ENCODE results near the gene CFHR5. TPM values are rescaled to one million over a fixed set of nuclear protein-coding genes. Genes with fewer than 3 reads are reported as not detected.
"Not testable (repeated sequence)": the region's sequence is repeated elsewhere in the genome, so short reads cannot be mapped to it uniquely, and the experiment has no call there.

Gene CFHR5
- 73.2 TPM for total RNA-seq

- DNase-seq (ENCODE audit: low spot score) (no peak), ATAC-seq (peak; percentile 73)
Measured at GRCh38 chr1:196977278-196977677, at the start of gene CFHR5. TSS of gene CFHR5 (plus strand) at chr1:196977556. CDS start at chr1:196977665, 109 bp downstream.

GRCh38 chr1:196932853-196933252, 44.5 kb upstream of the CFHR5 start:
- ATAC-seq; DNase-seq (ENCODE audit: low spot score): not testable (repeated sequence)

DNA sequence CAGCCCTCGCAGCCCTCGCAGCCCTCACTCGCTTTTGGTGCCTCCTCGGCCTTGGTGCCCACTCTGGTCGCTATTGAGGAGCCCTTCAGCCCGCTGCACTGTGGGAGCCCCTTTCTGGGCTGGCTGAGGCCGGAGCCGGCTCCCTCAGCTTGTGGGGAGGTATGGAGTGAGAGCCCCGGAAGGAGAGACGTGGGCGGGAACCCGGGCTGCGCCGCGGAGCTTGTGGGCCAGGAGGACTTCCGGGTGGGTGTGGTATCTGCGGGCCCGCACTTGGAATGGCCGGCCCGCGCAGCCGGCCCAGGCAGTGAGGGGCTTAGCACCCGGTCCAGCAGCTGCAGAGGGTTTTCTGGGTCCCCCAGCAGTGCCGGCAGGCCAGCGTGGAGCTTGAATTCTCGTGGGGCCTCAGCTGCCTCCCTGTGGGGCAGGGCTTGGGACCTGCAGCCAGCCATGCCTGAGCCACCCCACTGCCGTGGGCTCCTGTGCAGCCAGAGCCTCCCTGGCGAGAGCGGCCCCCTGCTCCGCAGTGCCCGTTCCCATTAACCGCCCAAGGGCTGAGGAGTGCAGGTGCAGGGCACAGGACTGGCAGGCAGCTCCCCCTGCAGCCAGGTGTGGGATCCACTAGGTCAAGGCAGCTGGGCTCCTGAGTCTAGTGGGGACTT, 43.7 kb upstream of the CFHR5 start:
- DNase-seq (ENCODE audit: low spot score) (no peak), ATAC-seq (no peak)

DNA sequence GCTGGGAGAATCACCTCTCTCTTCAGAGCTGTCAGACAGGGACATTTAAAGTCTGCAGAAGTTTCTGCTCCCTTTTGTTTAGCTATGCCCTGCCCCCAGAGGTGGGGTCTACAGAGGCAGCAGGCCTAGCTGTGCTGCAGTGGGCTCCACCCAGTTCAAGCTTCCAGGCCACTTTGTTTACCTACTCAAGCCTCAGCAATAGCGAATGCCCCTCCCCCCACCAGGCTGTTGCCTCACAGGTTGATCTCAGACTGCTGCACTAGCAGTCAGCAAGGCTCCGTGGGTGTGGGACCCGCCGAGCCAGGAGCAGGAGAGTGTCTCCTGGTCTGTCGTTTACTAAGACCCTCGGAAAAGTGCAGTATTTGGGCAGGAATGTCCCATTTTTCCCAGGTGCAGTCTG, 35.9 kb upstream of the CFHR5 start:
- DNase-seq (ENCODE audit: low spot score), result peak; percentile 78
- ATAC-seq, result peak; percentile 27

- peak; percentile 70 for ATAC-seq
- DNase-seq (ENCODE audit: low spot score), result not testable (repeated sequence)
Measured at GRCh38 chr1:196943568-196943967, 33.8 kb upstream of the CFHR5 start, which contains the start of gene CFHR2. TSS of gene CFHR2 (plus strand) at chr1:196943738. CDS start at chr1:196943881, 143 bp downstream.

DNA sequence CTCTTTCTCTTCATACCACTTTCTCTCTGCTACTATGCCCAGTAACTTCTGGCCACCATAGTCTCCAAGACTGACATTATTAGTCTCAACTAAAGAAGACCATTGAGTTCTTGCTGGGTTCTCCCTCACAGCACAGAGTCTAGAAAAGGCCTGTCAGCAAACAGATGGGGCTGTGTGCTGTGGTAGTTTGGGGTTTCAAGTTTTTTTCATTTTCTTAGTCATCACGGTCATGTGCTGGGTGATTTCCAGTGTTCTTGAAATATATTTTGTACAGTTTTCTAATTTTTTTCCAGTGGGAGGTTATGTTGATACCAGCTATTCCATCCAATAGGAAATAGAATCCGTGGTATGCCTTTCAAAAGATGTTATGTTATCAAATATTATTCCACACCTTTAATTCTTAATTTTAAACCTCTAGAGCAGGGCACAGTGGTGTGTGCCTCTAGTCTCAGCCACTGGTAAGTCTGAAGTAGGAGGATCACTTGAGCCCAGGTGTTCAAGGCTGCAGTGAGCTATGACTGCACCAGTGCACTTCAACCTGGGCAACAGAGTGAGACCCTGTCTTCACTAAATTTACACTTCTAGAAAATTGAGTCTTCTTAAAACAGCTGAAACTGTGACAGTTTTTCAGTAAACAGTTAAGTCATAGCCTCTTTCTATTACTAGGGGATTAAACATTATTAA, 25.5 kb upstream of the CFHR5 start:
- DNase-seq (ENCODE audit: low spot score) (no peak), ATAC-seq (no peak)

- ATAC-seq (no peak), DNase-seq (ENCODE audit: low spot score) (no peak)
Measured at GRCh38 chr1:196954778-196955177, 22.6 kb upstream of the CFHR5 start.

DNA sequence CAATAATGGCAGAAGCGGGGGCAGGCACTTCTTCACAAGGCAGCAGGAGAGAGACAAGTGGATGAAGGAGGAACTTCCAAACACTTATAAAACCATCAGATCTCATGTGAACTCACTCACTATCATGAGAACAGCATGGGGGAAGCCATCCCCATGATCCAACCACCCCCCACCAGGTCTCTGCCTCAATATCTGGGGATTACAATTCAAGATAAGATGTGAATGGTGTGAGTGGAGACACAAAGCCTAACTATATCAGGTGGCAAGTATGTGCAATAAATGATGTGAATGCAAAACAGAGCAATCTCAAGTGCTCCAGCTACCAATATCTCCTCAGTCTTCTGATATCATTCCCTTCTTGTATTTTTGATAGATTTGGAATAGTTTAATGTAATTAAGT, 21.4 kb upstream of the CFHR5 start:
- ATAC-seq, result no peak
- DNase-seq (ENCODE audit: low spot score), result no peak

GRCh38 chr1:196960854-196961253, 16.5 kb upstream of the CFHR5 start:
- ATAC-seq, result no peak
- no peak for DNase-seq (ENCODE audit: low spot score)

DNA sequence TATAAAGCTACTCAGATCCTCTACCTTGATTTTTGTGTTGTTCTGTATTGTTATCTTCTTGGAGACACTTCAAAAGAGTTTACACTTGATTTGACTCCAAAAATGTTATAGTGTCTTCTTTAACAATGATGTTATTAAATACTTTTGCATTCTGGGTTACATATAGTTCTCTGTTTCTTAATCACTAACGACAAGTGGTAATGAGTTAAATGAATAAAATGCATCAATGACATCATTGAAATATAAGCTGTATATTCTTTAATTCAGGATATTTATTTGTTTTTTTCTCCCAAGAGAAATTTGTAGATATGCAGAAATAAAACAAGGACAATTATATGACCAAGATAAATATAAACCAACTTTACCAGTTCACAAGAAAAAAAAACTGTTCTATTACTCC, 7.2 kb upstream of the CFHR5 start:
- DNase-seq (ENCODE audit: low spot score) (no peak), ATAC-seq (no peak)

DNA sequence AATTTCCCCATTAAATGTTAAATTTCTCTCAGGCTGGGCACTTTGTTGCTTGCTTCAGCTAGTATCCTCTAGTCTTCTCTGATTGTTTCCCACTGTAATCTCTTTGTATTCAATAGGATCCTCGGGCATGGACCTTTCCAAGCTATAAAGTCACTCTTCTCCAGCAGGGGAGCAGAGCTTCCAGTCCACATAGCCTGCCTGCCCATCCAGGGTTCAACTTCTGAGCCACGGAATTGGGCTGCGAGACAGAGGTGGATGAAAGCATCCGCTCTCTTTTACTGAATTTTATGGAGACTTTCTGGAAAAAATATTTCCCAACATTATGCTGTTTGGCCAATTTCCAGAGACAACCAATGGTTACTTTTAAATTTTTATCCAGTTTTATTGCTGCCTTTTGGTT, 1.1 kb upstream of the CFHR5 start:
- peak; percentile 67 for ATAC-seq

DNA sequence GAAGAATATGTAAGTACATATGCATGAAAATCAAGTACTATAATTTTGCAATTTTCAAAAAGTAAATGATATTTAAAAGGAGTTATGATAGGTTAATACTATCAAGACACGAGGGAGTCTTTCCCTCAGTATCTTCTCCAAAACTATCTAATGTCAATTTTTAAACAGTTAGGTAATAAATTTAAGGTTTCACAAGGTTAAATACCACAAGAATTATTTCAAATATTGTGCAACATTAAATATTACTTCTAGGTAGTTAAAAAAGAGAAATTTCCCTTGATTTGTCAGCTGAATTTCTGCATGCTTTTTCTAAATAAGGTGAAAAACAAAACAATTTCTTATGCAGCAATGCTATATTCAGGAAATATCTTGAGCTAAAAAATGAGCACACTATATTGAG, 3.5 kb downstream of the CFHR5 start:
- ATAC-seq (no peak), DNase-seq (ENCODE audit: low spot score) (no peak)

More for the DNA sequence above, 1.1 kb upstream of the CFHR5 start:
- peak; percentile 48 for DNase-seq (ENCODE audit: low spot score)

GRCh38 chr1:196982247-196982646, 4.9 kb downstream of the CFHR5 start:
- not testable (repeated sequence) for DNase-seq (ENCODE audit: low spot score); ATAC-seq

DNA sequence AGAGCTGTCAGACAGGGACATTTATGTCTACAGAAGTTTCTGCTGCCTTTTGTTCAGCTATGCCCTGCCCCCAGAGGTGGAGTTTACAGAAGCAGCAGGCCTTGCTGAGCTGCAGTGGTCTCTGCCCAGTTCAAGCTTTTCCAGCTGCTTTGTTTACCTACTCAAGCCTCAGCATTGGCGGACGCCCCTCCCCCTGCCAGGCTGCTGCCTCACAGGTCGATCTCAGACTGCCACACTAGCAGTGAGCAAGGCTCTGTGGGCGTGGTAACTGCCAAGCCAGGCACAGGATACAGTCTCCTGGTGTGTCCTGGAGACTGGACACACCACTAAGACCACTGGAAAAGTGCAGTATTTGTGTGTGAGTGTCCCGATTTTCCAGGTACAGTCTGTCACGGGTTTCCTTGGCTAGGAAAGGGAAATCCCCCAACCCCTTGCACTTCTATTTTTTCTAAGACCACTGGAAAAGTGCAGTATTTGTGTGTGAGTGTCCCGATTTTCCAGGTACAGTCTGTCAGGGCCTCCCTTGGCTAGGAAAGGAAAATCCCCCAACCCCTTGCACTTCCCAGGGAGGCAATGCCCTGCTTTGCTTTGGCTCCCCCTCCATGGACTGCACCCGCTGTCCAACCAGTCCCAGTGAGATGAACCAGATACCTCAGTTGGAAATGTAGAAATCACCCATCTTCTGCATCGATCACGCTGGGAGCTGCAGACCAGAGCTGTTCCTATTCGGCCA, 14.7 kb downstream of the CFHR5 start:
- DNase-seq (ENCODE audit: low spot score) (peak; percentile 97), ATAC-seq (peak; percentile 99)

DNA sequence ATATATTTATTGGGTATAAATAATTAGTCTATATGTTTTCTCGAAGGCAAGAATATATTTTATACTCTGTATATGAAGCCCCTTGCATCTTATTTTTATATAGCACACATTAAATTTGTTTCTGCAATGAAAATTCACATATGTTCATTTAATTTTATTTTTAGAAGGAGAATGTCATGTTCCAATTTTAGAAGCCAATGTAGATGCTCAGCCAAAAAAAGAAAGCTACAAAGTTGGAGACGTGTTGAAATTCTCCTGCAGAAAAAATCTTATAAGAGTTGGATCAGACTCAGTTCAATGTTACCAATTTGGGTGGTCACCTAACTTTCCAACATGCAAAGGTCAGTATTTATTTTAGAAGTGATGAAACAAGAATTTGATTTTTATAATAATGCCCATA, 16.6 kb downstream of the CFHR5 start:
- ATAC-seq, result no peak
- no peak for DNase-seq (ENCODE audit: low spot score)

GRCh38 chr1:196997423-196997822, 20.1 kb downstream of the CFHR5 start:
- no peak for DNase-seq (ENCODE audit: low spot score)
- ATAC-seq, result no peak

- DNase-seq (ENCODE audit: low spot score) (no peak), ATAC-seq (no peak)
Measured at GRCh38 chr1:197001828-197002227, 24.5 kb downstream of the CFHR5 start.

GRCh38 chr1:197003132-197003531, 25.8 kb downstream of the CFHR5 start:
- DNase-seq (ENCODE audit: low spot score), result no peak
- ATAC-seq, result no peak

DNA sequence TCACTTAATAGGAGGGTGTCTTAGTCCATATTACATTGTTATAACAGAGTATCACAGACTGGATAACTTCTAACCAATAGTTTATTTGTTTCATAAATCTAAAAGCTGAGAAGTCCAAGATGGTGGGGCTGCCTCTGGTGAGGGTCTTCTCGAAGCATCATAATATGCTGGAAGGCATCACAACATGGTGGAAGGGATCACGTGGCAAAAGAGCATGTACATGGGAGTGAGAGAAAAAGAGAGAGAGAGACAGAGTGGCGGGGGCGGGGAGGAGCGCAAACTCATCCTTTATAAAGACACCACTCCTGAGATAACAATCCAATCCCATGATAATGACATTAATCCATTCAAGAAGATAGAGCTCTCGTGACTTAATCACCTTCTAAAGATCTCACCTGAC, 31.5 kb downstream of the CFHR5 start:
- no peak for DNase-seq (ENCODE audit: low spot score)
- ATAC-seq, result no peak

DNA sequence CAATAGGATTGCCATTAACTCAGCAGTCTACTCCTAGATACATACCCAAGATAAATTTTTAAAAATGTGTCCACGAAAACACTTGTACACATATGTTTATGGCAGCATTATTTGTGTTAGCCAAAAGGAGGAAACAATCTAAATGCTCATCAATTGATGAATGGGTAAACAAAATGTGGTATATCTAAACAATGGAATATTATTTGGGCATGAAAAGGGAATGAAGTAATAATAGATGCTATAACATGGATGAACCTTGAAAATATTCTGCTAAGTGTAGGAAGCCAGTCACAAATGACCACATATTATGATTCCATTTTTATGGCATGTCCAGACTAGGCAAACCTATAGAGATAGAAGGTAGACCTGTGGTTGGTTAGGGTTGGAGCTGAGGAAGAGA, 34.3 kb downstream of the CFHR5 start:
- ATAC-seq (no peak), DNase-seq (ENCODE audit: low spot score) (no peak)

DNA sequence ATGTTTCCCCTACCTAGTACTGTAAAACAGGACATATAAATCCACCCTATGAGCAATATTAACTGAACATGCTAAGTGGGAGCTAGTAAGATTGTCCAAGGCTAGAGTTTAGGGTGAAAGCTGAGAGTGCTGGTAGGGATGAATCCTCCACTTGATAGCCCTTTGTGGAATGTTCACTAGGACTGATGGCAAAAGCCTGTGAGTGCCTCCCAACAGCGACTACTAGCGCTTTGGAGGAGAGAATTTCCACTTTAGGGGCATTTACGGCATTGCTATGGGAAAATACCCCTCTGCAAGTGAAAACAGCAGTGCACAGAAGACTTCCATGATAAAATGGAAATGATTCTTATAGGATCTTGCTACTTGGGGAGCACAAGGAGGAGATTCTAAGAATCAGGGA, 35.9 kb downstream of the CFHR5 start:
- no peak for ATAC-seq
- no peak for DNase-seq (ENCODE audit: low spot score)

- DNase-seq (ENCODE audit: low spot score), result no peak
- peak; percentile 60 for ATAC-seq
Measured at GRCh38 chr1:197016751-197017150, 39.4 kb downstream of the CFHR5 start.
